ENCODE results near the gene MAP3K1.

- TF ChIP-seq, protein P1, sequence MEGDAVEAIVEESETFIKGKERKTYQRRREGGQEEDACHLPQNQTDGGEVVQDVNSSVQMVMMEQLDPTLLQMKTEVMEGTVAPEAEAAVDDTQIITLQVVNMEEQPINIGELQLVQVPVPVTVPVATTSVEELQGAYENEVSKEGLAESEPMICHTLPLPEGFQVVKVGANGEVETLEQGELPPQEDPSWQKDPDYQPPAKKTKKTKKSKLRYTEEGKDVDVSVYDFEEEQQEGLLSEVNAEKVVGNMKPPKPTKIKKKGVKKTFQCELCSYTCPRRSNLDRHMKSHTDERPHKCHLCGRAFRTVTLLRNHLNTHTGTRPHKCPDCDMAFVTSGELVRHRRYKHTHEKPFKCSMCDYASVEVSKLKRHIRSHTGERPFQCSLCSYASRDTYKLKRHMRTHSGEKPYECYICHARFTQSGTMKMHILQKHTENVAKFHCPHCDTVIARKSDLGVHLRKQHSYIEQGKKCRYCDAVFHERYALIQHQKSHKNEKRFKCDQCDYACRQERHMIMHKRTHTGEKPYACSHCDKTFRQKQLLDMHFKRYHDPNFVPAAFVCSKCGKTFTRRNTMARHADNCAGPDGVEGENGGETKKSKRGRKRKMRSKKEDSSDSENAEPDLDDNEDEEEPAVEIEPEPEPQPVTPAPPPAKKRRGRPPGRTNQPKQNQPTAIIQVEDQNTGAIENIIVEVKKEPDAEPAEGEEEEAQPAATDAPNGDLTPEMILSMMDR (IDR thresholded peaks at IDR 0.05) = no peak
- no peak for TF ChIP-seq ZFX (IDR thresholded peaks at IDR 0.05; ENCODE audit: borderline replicate concordance)
Observed at GRCh38 chr5:56941981-56942380, 126.6 kb downstream of the MAP3K1 start.
